Caco-2 (cell line): ENCODE results near the gene ASMT. TPM values are rescaled to one million over a fixed set of nuclear protein-coding genes. Genes with fewer than 3 reads are reported as not detected.
A peak's percentile ranks its signal among the peaks of the same experiment; 100 is the strongest.

Experiments used
- BruUV-seq: library from RNA; stranded (reverse); fragments of 400-500 nt; replicated peaks from 2 replicates; lab custom pipeline; 2021; lab: Mats Ljungman, UMichigan
- CTCF ChIA-PET: fragments of 300-600 bp; sonication (Branson Sonifier 250); formaldehyde crosslinking; loops from one replicate; lab custom pipeline; 2022; ENCODE audit warnings: antibody characterized with exemption; lab: Charles Lee
- POLR2A ChIA-PET: fragments of 300-600 bp; sonication (Branson Sonifier 250); formaldehyde crosslinking; loops from one replicate; lab custom pipeline; 2022; ENCODE audit warnings: antibody characterized with exemption; lab: Charles Lee
- DNase-seq, 2 experiments: peaks; one replicate each; pipeline versions ENCODE4 v3.0.0 to v3.0.0-alpha.2; 2020 to 2022
- H3K27me3 ChIP-seq: replicated peaks from 2 replicates; pipeline ENCODE4 v1.6.0; 2011; ENCODE audit warnings: low read length; ENCODE audit not compliant: control insufficient read depth, insufficient read depth
- H3K36me3 ChIP-seq: 2 replicates; pipeline ENCODE4 v1.5.1; 2011; ENCODE audit warnings: low read length; ENCODE audit not compliant: control insufficient read depth, insufficient read depth
- H3K4me1 ChIP-seq: fragments of 250-450 bp; sonication (Bioruptor Pico); 2 replicates; pipeline ENCODE4 v1.5.1; 2020; ENCODE audit warnings: mild to moderate bottlenecking
- H3K4me3 ChIP-seq: 2 replicates; pipeline ENCODE4 v1.5.1; 2011; ENCODE audit warnings: low read depth, mild to moderate bottlenecking, control low read depth, low read length
- H3K9me3 ChIP-seq: fragments of 250-450 bp; sonication (Bioruptor Pico); 2 replicates; pipeline ENCODE4 v1.5.1; 2020; ENCODE audit warnings: mild to moderate bottlenecking, moderate library complexity
- H3K27ac Mint-ChIP-seq: one replicate; pipeline ENCODE4 v1.8.0; 2022; ENCODE audit warnings: mixed read lengths; ENCODE audit not compliant: unreplicated experiment
- H3K27me3 Mint-ChIP-seq: one replicate; pipeline ENCODE4 v1.8.0; 2022; ENCODE audit warnings: mixed read lengths; ENCODE audit not compliant: insufficient read depth, unreplicated experiment
- H3K36me3 Mint-ChIP-seq: one replicate; pipeline ENCODE4 v1.8.0; 2022; ENCODE audit warnings: mild to moderate bottlenecking, mixed read lengths; ENCODE audit not compliant: insufficient read depth, unreplicated experiment
- H3K4me1 Mint-ChIP-seq: one replicate; pipeline ENCODE4 v1.8.0; 2022; ENCODE audit warnings: low read depth, mixed read lengths; ENCODE audit not compliant: unreplicated experiment
- H3K4me3 Mint-ChIP-seq: one replicate; pipeline ENCODE4 v1.8.0; 2022; ENCODE audit warnings: mild to moderate bottlenecking, moderate library complexity, mixed read lengths; ENCODE audit not compliant: unreplicated experiment
- H3K9me3 Mint-ChIP-seq: one replicate; pipeline ENCODE4 v1.8.0; 2022; ENCODE audit warnings: mixed read lengths; ENCODE audit not compliant: unreplicated experiment
- CTCF ChIP-seq, 2 experiments: fragments of 200-600 bp in 1 of 2; IDR thresholded peaks; 1 replicate in 1 of 2; 2 replicates in 1 of 2; pipeline versions ENCODE4 v1.5.1 to v1.8.0; 2011 to 2022; ENCODE audit warnings: antibody characterized with exemption in 1 of 2, control low read depth in 1 of 2, inconsistent platforms in 1 of 2, low read depth in 1 of 2, low read length in 1 of 2, mild to moderate bottlenecking in 1 of 2, moderate library complexity in 1 of 2; ENCODE audit not compliant: insufficient read depth in 1 of 2, severe bottlenecking in 1 of 2, unreplicated experiment in 1 of 2
- intact Hi-C: fragments of 100-400 bp; cut with micrococcal nuclease; formaldehyde crosslinking; loops from one replicate; pipeline ENCODE4 v1.10.0; 2022; ENCODE audit not compliant: unreplicated experiment
- total RNA-seq: library from RNA; stranded (reverse); gene quantifications from 2 replicates; pipeline ENCODE4 v1.2.3, GENCODE V29; 2022

ASMT gene
- total RNA-seq, 1 experiment from 2014 or later, result not detected

GRCh38 chrX:1592470-1593142 lies 22.3 kb upstream of the ASMT start:
- peak overlapping the region; percentile 87 for H3K4me3 Mint-ChIP-seq
- no peaks in the 10 kb centered on the region for H3K27me3 Mint-ChIP-seq
- ChIA-PET CTCF (no interaction called here), POLR2A (no interaction called here)
- DNase-seq, result peak in 1 of 2 experiments; percentile 26
- peaks cover 56% of the 10 kb centered on the region for H3K36me3 Mint-ChIP-seq
- no peaks in the 10 kb centered on the region for H3K4me1 Mint-ChIP-seq
- Histone ChIP-seq H3K36me3 (peaks cover 6% of the 10 kb centered on the region), H3K27me3 (no peaks in the 10 kb centered on the region), H3K4me3 (peak overlapping the region; percentile 96), H3K4me1 (peaks cover 4% of the 10 kb centered on the region; the same call in 1 of the 2 replicates), H3K9me3 (no peaks in the 10 kb centered on the region)
- H3K9me3 Mint-ChIP-seq, result no peaks in the 10 kb centered on the region
- H3K27ac Mint-ChIP-seq, result peak overlapping the region; percentile 84
- TF ChIP-seq CTCF (IDR thresholded peaks at IDR 0.05; ENCODE audit: insufficient read depth in 1 of 2, low read depth in 1 of 2, low read length in 1 of 2, severe bottlenecking in 1 of 2, unreplicated experiment in 1 of 2), result no peak
- no TSS peak for BruUV-seq
- intact Hi-C loops, result loop anchor here (5.0 kb wide), 1 partner anchor 1275 kb away; the partner anchor contains the start of gene GTPBP6

GRCh38 chrX:1593286-1594271 lies 21.3 kb upstream of the ASMT start:
- TSS peak; percentile 25 for BruUV-seq
- H3K4me1 Mint-ChIP-seq, result no peaks in the 10 kb centered on the region
- H3K36me3 ChIP-seq, result peaks cover 6% of the 10 kb centered on the region
- H3K4me3 Mint-ChIP-seq, result peak overlapping the region; percentile 87
- peak overlapping the region; percentile 84 for H3K27ac Mint-ChIP-seq
- DNase-seq, result no peak
- ChIA-PET CTCF (no interaction called here), POLR2A (no interaction called here)
- no peak for TF ChIP-seq CTCF (IDR thresholded peaks at IDR 0.05; ENCODE audit: insufficient read depth in 1 of 2, low read depth in 1 of 2, low read length in 1 of 2, severe bottlenecking in 1 of 2, unreplicated experiment in 1 of 2)
- H3K9me3 ChIP-seq, result no peaks in the 10 kb centered on the region
- no peaks in the 10 kb centered on the region for H3K9me3 Mint-ChIP-seq
- peaks cover 4% of the 10 kb centered on the region; the same call in 1 of the 2 replicates for H3K4me1 ChIP-seq
- no peak overlapping the region; the same call in 1 of the 2 replicates for H3K4me3 ChIP-seq
- H3K27me3 Mint-ChIP-seq, result no peaks in the 10 kb centered on the region
- H3K36me3 Mint-ChIP-seq, result peaks cover 66% of the 10 kb centered on the region
- intact Hi-C loops, result loop anchor here (5.0 kb wide), 1 partner anchor 1276 kb away; the partner anchor contains the start of gene GTPBP6
- H3K27me3 ChIP-seq, result no peaks in the 10 kb centered on the region

- peaks cover 4% of the 10 kb centered on the region; the same call in 1 of the 2 replicates for H3K4me1 ChIP-seq
- no peak overlapping the region for H3K4me3 ChIP-seq
- no peak for TF ChIP-seq CTCF (IDR thresholded peaks at IDR 0.05; ENCODE audit: insufficient read depth in 1 of 2, low read depth in 1 of 2, low read length in 1 of 2, severe bottlenecking in 1 of 2, unreplicated experiment in 1 of 2)
- intact Hi-C loops, result no loop called here
- Mint-ChIP-seq H3K9me3 (no peaks in the 10 kb centered on the region), H3K27ac (no peak overlapping the region), H3K27me3 (no peaks in the 10 kb centered on the region), H3K4me1 (no peaks in the 10 kb centered on the region), H3K36me3 (peaks cover 85% of the 10 kb centered on the region), H3K4me3 (no peak overlapping the region)
- POLR2A ChIA-PET, result no interaction called here
- no peaks in the 10 kb centered on the region for H3K9me3 ChIP-seq
- CTCF ChIA-PET, result no interaction called here
- no TSS peak for BruUV-seq
- no peaks in the 10 kb centered on the region for H3K27me3 ChIP-seq
- H3K36me3 ChIP-seq, result peaks cover 7% of the 10 kb centered on the region
- DNase-seq, result no peak
Observed at GRCh38 chrX:1595711-1596060, 19.2 kb upstream of the ASMT start.
